Ishikawa (cell line): Measurements from ENCODE around the gene CTSV.

ENCODE experiments used
- CEBPB ChIP-seq: IDR thresholded peaks from 2 replicates; pipeline ENCODE4 v1.6.1; 2012
- CREB1 ChIP-seq: IDR thresholded peaks from 2 replicates; pipeline ENCODE4 v1.6.1; 2012; ENCODE audit warnings: low read depth
- EP300 ChIP-seq: IDR thresholded peaks from 2 replicates; pipeline ENCODE4 v1.6.1; 2012; ENCODE audit warnings: borderline replicate concordance
- MAX ChIP-seq: IDR thresholded peaks from 2 replicates; pipeline ENCODE4 v1.6.1; 2012
- NFIC ChIP-seq: IDR thresholded peaks from 2 replicates; pipeline ENCODE4 v1.6.1; 2012
- RAD21 ChIP-seq: IDR thresholded peaks from 2 replicates; pipeline ENCODE4 v1.6.1; 2012; ENCODE audit warnings: low read depth
- REST ChIP-seq: IDR thresholded peaks from 2 replicates; pipeline ENCODE4 v1.6.1; 2012; ENCODE audit warnings: low read depth, mild to moderate bottlenecking
- TAF1 ChIP-seq: IDR thresholded peaks from 2 replicates; pipeline ENCODE4 v1.6.1; 2012; ENCODE audit warnings: low read depth, mild to moderate bottlenecking
- TCF12 ChIP-seq: IDR thresholded peaks from 2 replicates; pipeline ENCODE4 v1.6.1; 2012; ENCODE audit warnings: low read depth
- USF1 ChIP-seq: IDR thresholded peaks from 2 replicates; pipeline ENCODE4 v1.6.1; 2012
- YY1 ChIP-seq: IDR thresholded peaks from 2 replicates; pipeline ENCODE4 v1.6.1; 2012; ENCODE audit warnings: low read depth
- ZBTB7A ChIP-seq: IDR thresholded peaks from 2 replicates; pipeline ENCODE4 v1.6.1; 2012; ENCODE audit warnings: low read depth

GRCh38 chr9:97053717-97054116, 14.8 kb upstream of the CTSV start:
- no peak for TF ChIP-seq MAX
- no peak for TF ChIP-seq USF1
- TF ChIP-seq NFIC = no peak
- TF ChIP-seq YY1 = no peak
- no peak for TF ChIP-seq ZBTB7A
- no peak for TF ChIP-seq REST
- no peak for TF ChIP-seq EP300
- TF ChIP-seq RAD21 = no peak
- TF ChIP-seq TAF1 = no peak
- TF ChIP-seq CEBPB = no peak
- TF ChIP-seq TCF12 = no peak
- no peak for TF ChIP-seq CREB1
